HG03060 (cell line): ENCODE data around the gene CMTM3.
"Not testable (repeated sequence)": the region's sequence is repeated elsewhere in the genome, so short reads cannot be mapped to it uniquely, and the experiment has no call there.

Source experiments
- ATAC-seq: cut with Tn5 transposase; IDR thresholded peaks from one replicate; pipeline ENCODE4 v1.9.1; 2021; ENCODE audit warnings: low read depth, moderate number of reproducible peaks; ENCODE audit not compliant: unreplicated experiment

Gene CMTM3

DNA sequence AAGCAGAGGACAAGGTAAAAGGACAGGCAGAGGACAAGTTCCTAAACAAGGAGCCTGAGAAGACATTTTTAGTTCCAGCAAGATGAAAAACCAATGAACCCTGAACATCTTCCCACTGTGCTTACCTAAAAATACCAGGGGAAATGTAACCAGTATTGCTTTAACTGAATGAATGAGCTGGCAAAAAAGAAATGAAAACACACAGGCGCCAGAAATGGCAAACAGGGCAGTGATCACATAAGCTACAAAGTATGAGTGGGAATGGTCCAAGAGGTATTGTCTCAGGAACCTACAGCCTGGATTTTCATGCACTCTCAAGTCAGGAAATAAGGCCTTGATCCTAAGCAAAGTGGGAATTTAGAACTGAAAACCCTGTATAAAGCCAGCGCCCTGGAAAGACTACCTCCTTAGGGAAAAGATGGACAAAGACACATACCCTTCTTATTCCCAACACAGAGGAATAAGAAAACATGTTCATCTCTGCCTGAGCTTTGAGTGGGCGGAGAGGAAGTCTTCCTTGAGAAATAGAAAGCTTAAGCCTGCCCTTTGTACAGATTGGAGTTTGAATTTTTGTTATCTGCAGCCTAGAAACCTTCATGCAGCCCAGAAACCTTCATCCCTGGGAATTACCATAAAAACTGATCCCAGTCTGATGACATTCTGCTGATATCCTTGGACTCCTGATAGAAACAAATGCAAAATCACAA is 23.1 kb upstream of the CMTM3 start:
- no peak for ATAC-seq

- ATAC-seq: no peak
These were observed 18.8 kb upstream of the CMTM3 start for GRCh38 chr16:66585481-66586239.

GRCh38 chr16:66587881-66588600 is 16.5 kb upstream of the CMTM3 start:
- ATAC-seq: no peak

GRCh38 chr16:66588981-66589713 is 15.4 kb upstream of the CMTM3 start:
- no peak for ATAC-seq

- ATAC-seq: no peak
These were observed 14.2 kb upstream of the CMTM3 start for GRCh38 chr16:66590322-66590721.

GRCh38 chr16:66591018-66591417 is 13.5 kb upstream of the CMTM3 start:
- ATAC-seq: no peak

DNA sequence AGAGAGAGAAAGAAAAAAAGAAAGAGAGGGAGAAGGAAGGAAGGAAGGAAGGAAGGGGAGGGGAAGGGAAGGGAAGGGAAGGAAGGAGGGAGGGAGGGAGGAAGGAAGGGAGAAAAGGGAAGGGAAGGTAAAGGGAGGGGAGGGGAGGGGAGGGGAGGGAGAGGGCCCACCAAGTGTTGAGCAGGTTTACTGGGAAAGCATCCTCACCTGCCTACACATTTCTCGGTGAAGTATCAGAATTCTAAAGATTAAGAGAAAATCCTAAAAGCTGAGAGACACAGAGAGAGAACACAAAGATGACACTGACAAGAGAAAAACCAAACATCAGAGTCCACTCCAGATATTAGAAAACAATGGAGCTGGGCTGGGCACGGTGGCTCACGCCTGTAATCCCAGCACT is 12.3 kb upstream of the CMTM3 start:
- ATAC-seq: no peak

GRCh38 chr16:66592814-66593213 is 11.7 kb upstream of the CMTM3 start:
- no peak for ATAC-seq

GRCh38 chr16:66594739-66595138 is 9.8 kb upstream of the CMTM3 start:
- ATAC-seq: no peak

GRCh38 chr16:66596559-66596958 is 7.9 kb upstream of the CMTM3 start:
- ATAC-seq: not testable (repeated sequence)

GRCh38 chr16:66596986-66597848 is 7.3 kb upstream of the CMTM3 start:
- ATAC-seq: no peak

DNA sequence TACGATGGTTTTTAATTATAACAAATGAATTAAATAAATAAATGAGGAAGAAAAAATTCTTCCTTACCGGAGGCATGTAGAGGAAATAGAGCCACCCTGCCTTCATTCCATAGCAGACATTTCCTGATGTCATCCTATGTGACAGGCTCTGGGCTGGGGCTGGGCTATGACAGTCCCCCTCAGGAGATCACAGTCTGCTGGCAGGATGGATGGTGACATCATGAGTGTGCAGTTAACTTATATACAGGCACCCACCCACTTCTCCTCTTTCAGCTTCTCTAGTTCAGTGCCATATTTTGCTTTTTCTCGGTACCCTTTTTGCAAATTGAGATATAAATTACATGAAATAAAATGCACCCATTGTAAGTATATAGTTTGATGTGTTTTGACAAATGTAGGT is 6.4 kb upstream of the CMTM3 start:
- no peak for ATAC-seq

DNA sequence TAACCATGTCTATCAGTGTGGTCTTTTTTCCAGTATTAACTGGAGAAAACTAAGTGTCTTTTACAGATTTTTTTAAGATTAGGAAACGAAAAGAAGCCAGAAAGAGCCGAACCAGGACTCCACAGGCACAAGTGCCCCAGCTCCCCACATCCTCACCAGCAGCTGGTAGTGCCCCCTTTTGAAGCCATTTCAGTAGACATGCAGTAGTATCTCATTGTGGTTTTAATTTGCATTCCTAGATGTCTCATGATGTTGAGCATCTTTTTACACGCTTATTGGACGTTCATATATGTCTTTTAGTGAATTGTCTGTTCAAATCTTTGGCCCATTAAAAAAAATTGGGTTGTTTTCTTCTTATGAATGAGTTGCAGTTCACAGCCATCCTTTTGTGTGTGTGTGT is 4.8 kb upstream of the CMTM3 start:
- no peak for ATAC-seq

DNA sequence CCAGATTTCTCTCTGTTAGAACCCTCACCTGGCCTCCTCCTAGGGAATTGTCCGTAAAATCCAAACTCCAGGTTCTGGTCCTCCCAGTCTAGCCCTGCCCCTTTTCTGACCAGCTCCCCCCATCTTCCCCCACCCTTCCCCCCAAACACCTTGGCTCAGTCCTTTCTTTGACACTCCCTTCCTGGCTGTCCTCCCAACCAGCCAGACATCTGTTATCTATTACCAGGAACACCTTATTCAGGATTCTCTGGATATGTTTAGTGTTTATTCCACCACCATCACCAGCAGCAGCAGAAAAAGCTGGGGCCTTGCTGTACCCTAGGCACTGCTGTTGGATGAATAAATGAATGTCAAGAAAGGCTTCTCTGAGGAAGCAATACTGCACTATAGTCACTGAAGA is 4.0 kb upstream of the CMTM3 start:
- ATAC-seq: no peak

DNA sequence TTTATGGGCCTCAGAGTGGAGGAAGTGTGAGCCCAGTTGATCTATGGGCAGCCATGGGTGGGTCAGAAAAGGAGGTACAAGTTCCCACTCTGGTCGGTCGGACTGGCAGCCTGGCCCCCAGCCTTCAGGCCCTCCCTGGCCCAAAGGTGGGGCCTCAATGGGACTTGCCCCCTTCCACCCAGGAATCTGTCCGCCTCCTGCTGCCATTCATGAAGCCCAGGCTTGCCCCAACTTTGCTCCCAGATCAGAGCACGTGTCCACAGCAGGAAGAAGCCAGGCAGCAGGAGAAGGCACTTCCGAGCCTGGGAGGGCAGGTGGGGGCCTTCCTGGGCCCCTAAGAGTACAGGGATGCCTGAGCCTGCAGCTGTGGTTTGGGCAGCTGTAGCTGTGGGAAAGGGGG is 3.0 kb upstream of the CMTM3 start:
- no peak for ATAC-seq

- no peak for ATAC-seq
These were observed 748 bp upstream of the CMTM3 start for GRCh38 chr16:66603537-66604375.

GRCh38 chr16:66605177-66605978 is 874 bp downstream of the CMTM3 start:
- no peak for ATAC-seq
